ENCODE results near the gene HID1. TPM values are rescaled to one million over a fixed set of nuclear protein-coding genes. Genes with fewer than 3 reads are reported as not detected.

HID1 gene
- total and polyA plus RNA-seq, 2 of the 4 experiments (the other 2 are of a cell fraction), result 0.18 to 1.7 TPM

GRCh38 chr17:75003070-75003956 is 30.8 kb upstream of the HID1 start:
- Histone ChIP-seq H3K79me1 (ENCODE audit: low read depth in 1 of 2, low read length in 2 of 2) (peaks cover 6 to 14% of the 10 kb centered on the region in 2 experiments; a peak in 3 of 4 replicates), H3K4me3 (ENCODE audit: insufficient read depth, low read depth, low read length) (no peak overlapping the region), H3K9me3 (ENCODE audit: control insufficient read depth, insufficient read depth, low read length) (no peaks in the 10 kb centered on the region), H3K4me2 (ENCODE audit: low read depth, low read length) (no peak overlapping the region), H3K18ac (ENCODE audit: low read depth, low read length) (no peak overlapping the region), H2BK20ac (ENCODE audit: low read depth, low read length) (no peak overlapping the region), H3K9me1 (ENCODE audit: insufficient read depth, low read length) (no peaks in the 10 kb centered on the region), H4K20me1 (ENCODE audit: insufficient read depth, low read length) (peaks cover 6% of the 10 kb centered on the region; the same call in 1 of the 2 replicates), H4K8ac (ENCODE audit: low read depth in 2 of 2, low read length in 2 of 2) (no peak overlapping the region), H3K56ac (ENCODE audit: extremely low read depth, insufficient read depth, low read length) (no peak overlapping the region), H2BK15ac (ENCODE audit: low read depth, low read length) (no peak overlapping the region), H3K23ac (ENCODE audit: low read depth, low read length) (no peak overlapping the region), H4K91ac (ENCODE audit: insufficient read depth, low read depth, low read length) (no peak overlapping the region), H3K14ac (replicated peaks; ENCODE audit: low read depth, low read length) (no peak overlapping the region), H3K9ac (ENCODE audit: low read depth, low read length) (no peak overlapping the region), H2AK5ac (ENCODE audit: low read depth, low read length) (no peak overlapping the region), H3K27ac (ENCODE audit: insufficient read depth, low read length) (no peak overlapping the region), H3K4ac (ENCODE audit: low read depth, low read length) (no peak overlapping the region), H2BK5ac (ENCODE audit: low read depth, low read length, poor library complexity, severe bottlenecking) (no peak overlapping the region), H2AFZ (replicated peaks; ENCODE audit: low read length, poor library complexity) (no peak overlapping the region), H3K27me3 (ENCODE audit: control insufficient read depth, insufficient read depth, low read length) (no peaks in the 10 kb centered on the region), H2AK9ac (replicated peaks; ENCODE audit: low read depth, low read length, poor library complexity) (no peak overlapping the region), H3K36me3 (ENCODE audit: control insufficient read depth, insufficient read depth, low read length) (peaks cover 42% of the 10 kb centered on the region), H2BK120ac (ENCODE audit: low read depth, low read length) (no peak overlapping the region), H4K5ac (ENCODE audit: low read depth, low read length) (no peak overlapping the region), H3K4me1 (ENCODE audit: control insufficient read depth, insufficient read depth, low read length) (no peaks in the 10 kb centered on the region)
- CTCF ChIA-PET, result no interaction called here
- dilution Hi-C loops (cut with HindIII; ENCODE audit: low sequenced_read_pairs, unreplicated experiment) (no loop called here), in situ Hi-C loops (cut with MboI; ENCODE audit: low sequenced_read_pairs) (no loop called here), intact Hi-C loops (cut with micrococcal nuclease) (no loop called here)
- ATAC-seq (ENCODE audit: low read depth), result no peak
- 88% methylated on average over 52 of the region's 76 CpGs; no CpG with 5 or more reads in 1 of the 2 experiments for WGBS, 2 experiments (ENCODE audit: extremely low coverage in 2 of 2, insufficient read length in 1 of 2)
- POLR2A ChIA-PET (ENCODE audit: unreplicated experiment), result no interaction called here
- BruUV-seq (replicated peaks), result no TSS peak
- no peak for DNase-seq
- TF ChIP-seq FOS (IDR thresholded peaks at IDR 0.05; ENCODE audit: low read depth, low read length) (no peak), USF2 (IDR thresholded peaks at IDR 0.05; ENCODE audit: low read depth, low read length) (no peak), CHD1 (IDR thresholded peaks at IDR 0.05; ENCODE audit: low read depth, low read length) (no peak), RCOR1 (IDR thresholded peaks at IDR 0.05; ENCODE audit: insufficient replicate concordance, low read length) (no peak), MAZ (IDR thresholded peaks at IDR 0.05; ENCODE audit: borderline replicate concordance, low read depth, low read length) (no peak), SMC3 (IDR thresholded peaks at IDR 0.05; ENCODE audit: low read depth, low read length) (no peak), CEBPB (IDR thresholded peaks at IDR 0.05; ENCODE audit: low read depth, low read length) (no peak), RAD21 (IDR thresholded peaks at IDR 0.05; ENCODE audit: low read length) (no peak), MAFK (IDR thresholded peaks at IDR 0.05; ENCODE audit: low read depth, low read length) (no peak)
- TF ChIP-seq, protein P1, sequence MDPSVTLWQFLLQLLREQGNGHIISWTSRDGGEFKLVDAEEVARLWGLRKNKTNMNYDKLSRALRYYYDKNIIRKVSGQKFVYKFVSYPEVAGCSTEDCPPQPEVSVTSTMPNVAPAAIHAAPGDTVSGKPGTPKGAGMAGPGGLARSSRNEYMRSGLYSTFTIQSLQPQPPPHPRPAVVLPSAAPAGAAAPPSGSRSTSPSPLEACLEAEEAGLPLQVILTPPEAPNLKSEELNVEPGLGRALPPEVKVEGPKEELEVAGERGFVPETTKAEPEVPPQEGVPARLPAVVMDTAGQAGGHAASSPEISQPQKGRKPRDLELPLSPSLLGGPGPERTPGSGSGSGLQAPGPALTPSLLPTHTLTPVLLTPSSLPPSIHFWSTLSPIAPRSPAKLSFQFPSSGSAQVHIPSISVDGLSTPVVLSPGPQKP (IDR thresholded peaks at IDR 0.05; ENCODE audit: borderline replicate concordance, low read depth, low read length), result no peak
